HG02884 (cell line): ENCODE results near the gene TESMIN.

Experiments used
- ATAC-seq: cut with Tn5 transposase; IDR thresholded peaks from one replicate; pipeline ENCODE4 v1.9.1; 2021; ENCODE audit warnings: mild to moderate bottlenecking, moderate library complexity; ENCODE audit not compliant: unreplicated experiment

The TESMIN gene

GRCh38 chr11:68685656-68686380 lies 65.5 kb downstream of the TESMIN start:
- ATAC-seq: no peak

- no peak for ATAC-seq
Observed at GRCh38 chr11:68684385-68685356, 66.6 kb downstream of the TESMIN start, which contains the start of gene GAL. GAL (plus strand) TSS chr11:68684544; CDS start chr11:68684924, 380 bp downstream.

DNA sequence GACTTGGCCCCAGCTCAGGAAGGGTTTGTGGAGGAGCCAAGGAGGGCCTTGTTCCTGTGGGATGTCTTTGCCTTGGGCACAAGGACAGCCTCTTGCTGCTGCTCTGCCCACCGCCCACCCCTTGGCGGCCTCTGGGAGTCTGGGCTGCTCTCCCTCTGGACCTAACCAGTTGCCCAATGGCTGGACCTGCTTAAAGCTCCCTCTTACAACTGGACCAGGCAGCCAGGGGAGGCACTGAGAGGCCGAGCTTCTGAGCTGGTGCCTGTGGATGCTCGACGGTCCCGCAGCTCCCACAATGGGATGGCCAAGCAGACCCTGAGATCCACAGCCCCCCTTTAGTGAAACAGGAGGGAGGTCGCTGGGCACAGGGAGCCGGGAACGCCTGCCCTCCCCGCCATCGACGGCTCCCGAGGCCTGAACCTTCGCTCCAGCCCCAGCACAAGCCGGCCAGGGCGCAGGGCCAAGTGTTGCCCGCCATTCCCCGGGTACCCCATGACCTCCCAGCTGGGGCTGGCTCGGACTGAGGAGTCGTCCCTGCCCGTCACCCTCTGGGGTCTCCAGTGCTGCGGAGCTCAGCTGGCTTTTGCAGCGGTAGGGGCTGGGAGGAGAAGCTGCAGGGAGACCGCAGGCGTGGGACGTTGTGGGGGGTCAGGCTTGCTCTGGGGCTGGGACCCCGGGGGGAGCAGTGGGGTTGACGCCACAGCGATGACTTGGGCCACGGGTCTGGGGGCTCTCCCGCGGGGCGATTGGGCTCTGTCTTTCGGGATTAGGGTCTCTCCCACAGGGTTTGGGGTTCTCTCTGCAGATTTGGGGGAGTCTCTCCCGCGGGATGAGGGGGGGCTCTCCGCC lies 67.6 kb downstream of the TESMIN start:
- ATAC-seq: no peak

GRCh38 chr11:68683121-68683520 lies 68.2 kb downstream of the TESMIN start:
- no peak for ATAC-seq

GRCh38 chr11:68682531-68682961 lies 68.8 kb downstream of the TESMIN start:
- ATAC-seq: no peak

- no peak for ATAC-seq
Observed at GRCh38 chr11:68680541-68681231, 70.6 kb downstream of the TESMIN start.

- ATAC-seq: no peak
Observed at GRCh38 chr11:68678031-68678441, 73.3 kb downstream of the TESMIN start.

DNA sequence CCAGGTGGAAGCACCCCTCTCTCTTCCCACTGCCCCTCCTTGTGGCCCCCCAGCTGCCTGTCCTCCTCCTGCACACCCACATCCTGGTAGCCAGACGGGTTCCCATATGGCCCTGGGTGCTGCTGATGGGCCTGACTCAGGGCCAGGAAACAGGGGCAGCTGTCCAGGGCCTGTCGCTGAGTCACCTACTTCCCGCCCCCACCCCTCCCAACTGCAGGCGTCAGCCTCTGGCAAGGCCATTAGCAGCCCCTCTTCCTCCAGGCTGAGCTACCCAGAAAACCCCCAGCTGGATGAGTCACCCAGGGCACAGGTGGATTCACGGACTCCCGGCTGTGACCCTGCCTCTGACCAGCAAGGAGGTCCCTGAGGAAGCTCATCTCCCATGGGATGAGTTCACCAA lies 73.9 kb downstream of the TESMIN start:
- no peak for ATAC-seq

- ATAC-seq: no peak
Observed at GRCh38 chr11:68674461-68674860, 76.9 kb downstream of the TESMIN start.

GRCh38 chr11:68673991-68674390 lies 77.3 kb downstream of the TESMIN start:
- no peak for ATAC-seq

DNA sequence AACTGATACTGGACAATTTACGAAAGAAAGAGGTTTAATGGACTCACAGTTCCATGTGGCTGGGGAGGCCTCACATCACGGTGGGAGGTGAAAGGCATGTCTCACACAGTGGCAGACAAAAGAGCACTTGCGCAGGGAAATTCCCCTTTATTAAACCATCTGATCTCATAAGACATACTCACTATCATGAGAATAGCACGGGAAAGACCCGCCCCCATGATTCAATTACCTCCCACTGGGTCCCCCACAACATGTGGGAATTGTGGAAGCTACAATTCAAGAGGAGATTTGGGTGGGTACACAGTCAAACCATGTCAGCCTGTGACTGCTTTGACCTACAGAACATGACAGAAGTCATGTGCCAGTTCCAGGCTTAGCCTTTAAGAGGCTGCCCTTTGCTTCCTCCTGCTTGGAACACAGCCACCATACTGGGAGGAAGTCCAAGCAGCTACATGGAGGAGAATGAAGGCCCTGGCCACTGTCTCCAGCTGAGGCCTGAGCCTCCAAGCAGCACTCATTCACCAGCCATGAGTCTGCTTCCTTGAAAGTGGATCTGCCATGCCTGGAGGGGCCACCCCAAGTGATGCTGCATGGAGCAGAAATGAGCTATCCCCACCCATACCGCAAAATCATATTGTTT lies 77.9 kb downstream of the TESMIN start:
- no peak for ATAC-seq

DNA sequence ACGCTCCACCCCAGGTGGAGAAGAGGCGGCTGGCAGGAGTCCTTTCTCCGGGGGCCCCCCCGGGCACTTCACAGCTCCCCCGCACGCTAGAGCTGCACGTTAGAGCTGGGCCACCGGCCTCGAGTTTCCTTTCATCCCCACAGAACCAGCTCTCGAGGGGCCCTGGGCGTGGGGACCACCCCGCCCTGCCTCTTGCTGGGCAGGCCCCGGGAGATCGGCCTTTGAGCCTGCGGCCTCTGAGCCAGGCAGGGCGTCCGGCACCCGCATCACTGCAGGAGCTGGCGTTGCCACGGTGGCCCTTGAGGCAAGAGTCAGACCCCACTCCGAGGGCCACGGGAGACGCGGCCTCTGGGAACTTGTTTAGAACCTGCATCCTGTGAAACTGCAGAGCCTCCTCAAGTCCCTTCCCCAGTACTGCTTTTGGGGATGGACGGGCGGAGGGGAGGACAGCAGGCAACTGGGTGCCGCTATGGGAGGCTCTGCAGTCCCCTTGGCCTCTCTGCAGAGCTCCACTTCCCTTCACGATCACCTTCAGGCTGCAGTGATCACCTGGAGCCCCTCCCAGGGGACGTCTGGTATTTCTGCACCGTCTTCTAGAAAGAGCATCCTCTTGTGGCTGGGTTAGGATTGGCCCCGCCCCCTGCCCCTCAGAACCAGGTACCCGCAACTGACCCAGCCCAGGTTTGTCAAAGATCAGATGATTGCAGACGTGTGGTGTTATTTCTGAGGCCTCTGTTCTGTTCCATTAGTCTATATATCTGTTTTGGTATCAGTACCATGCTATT lies 80.9 kb downstream of the TESMIN start:
- ATAC-seq: no peak

DNA sequence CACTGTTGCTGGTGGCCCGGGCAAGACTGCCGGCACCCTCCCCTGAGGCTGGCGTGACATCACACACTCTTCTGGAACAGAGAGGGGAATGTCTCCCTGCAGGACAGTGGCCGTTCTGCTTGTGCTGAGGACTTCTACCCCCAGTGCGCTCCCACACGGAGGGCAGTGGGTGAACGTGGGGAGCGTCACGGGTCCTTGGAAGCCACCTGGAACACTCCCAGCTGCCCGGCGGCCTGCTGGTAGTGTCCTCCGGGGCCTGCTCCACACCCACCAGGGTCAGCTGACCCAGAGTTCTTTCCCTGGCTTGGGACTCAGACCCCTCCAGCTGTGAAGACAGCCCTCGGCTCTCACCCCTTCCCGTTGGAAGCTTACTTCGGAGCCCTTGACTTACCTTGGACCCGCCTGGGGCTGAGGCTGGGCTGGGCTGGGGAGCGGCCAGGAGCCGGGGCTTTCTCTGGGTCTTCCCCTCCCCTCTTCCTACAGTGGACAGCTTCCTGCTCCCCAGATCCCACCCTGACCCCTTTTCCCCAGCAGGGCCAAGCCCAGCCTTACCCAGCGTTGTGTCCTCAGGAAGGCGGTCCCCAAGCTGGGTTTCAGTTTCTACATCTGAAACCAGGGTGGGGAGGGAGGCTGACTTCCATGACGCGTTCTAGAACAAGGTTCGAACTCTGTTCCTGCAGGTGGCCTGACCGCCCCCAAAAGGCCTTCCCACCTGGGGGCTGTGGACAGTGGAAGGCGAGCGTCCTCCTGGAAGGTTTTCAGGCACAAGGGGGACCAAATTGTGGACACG lies 81.8 kb downstream of the TESMIN start:
- ATAC-seq: no peak

GRCh38 chr11:68667511-68668500 lies 83.5 kb downstream of the TESMIN start:
- no peak for ATAC-seq

DNA sequence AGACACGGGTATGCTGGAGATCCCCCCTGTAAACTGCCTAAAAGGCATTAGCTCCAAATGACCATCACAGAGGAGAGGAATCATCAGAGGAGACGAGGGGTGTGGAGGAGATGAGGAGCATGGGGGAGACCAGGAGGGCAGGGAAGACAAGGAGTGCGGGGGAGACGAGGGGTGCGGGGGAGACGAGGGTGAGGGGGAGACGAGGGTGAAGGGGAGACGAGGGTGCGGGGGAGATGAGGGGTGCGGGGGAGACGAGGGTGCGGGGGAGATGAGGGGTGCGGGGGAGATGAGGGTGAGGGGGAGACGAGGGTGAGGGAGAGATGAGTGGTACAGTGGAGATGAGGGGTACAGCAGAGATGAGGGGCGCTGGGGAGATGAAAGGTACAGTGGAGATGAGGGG lies 84.5 kb downstream of the TESMIN start:
- ATAC-seq: no peak

DNA sequence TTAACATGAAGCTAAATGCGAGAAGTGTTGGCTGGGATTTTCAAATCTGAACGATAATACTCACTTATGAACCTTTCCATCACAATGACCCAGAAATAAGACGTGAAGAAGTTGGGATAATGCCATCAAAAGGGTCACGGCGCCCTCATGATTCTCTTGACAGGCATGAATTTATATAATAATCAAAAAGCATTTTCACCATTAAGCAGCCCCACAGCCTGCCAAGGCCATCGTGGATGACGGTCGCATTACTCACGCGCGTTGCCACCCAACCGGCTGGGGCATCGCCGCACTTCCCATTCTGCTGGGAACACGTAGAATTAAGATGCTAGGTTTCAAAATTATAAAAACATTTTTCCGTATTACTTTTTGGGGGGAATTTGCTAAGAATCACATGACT lies 85.9 kb downstream of the TESMIN start:
- ATAC-seq: no peak

DNA sequence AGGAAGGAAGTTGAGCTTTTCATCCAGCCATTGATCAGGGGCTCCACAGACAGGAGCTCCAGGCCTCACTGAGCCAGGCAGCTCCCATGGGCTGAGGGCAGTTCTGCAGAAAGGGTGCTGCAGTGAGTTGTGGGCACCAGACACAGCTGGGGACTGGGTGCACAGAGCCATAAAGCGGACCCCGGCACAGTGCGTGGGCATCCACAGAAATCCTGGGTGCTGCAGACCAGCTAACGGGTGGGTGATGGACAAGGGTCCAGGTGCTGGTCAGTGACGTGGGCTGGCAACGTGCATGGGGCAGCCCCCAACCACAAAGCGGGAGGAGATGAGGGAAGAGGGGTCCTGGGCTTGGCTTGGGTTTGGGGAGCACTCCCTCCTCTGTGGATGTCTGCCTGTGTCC lies 86.4 kb downstream of the TESMIN start:
- ATAC-seq: no peak
